OCI-LY3 (cell line): ENCODE results near the gene STRBP.

Source experiments
- EZH2phosphoT487 ChIP-seq: fragments of 200-600 bp; shearing (Covaris generic); IDR thresholded peaks from 2 replicates; pipeline ENCODE4 v1.6.1; 2018; ENCODE audit warnings: antibody characterized with exemption, mixed run types, low read depth
- TF ChIP-seq, protein P1 (sequence below): fragments of 200-600, 300-600 bp; sonication (generic); IDR thresholded peaks from 2 replicates; pipeline ENCODE4 v1.5.1; 2014; ENCODE audit warnings: antibody characterized with exemption, low read length, low read depth

DNA sequence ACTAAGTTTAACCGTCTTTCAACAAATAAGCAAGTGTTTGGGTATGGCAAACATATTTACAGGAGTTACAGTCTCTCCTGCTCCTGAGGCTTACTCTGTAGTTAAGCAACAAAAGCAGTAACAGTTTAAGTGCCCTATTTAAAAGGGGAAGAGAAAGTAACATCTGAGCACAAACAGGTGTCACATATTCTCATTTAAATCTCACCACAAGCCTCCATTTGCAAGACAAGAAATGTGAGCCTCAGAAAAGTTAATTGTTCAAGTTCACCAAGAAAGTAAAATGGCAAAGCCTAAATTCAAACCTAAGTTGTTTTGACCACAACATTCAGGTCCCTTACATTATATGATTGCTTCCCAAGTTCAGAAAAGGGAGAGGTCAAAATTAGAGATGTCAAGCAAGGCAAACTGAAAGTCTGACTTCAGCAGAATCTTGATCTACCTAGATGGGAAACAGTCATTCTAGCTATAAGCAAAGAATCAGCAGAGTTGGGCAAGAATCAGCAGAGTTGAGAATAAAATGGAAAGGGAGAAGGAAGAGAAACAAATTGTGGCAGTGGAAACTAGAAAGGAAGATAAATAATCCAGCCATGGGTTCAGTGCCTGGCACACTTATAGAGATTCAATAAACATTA is 93.4 kb downstream of the STRBP start:
- TF ChIP-seq, protein P1, sequence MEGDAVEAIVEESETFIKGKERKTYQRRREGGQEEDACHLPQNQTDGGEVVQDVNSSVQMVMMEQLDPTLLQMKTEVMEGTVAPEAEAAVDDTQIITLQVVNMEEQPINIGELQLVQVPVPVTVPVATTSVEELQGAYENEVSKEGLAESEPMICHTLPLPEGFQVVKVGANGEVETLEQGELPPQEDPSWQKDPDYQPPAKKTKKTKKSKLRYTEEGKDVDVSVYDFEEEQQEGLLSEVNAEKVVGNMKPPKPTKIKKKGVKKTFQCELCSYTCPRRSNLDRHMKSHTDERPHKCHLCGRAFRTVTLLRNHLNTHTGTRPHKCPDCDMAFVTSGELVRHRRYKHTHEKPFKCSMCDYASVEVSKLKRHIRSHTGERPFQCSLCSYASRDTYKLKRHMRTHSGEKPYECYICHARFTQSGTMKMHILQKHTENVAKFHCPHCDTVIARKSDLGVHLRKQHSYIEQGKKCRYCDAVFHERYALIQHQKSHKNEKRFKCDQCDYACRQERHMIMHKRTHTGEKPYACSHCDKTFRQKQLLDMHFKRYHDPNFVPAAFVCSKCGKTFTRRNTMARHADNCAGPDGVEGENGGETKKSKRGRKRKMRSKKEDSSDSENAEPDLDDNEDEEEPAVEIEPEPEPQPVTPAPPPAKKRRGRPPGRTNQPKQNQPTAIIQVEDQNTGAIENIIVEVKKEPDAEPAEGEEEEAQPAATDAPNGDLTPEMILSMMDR, result no peak
- no peak for TF ChIP-seq EZH2phosphoT487
